ENCODE measurements around the gene FBXW11. TPM values are rescaled to one million over a fixed set of nuclear protein-coding genes. Genes with fewer than 3 reads are reported as not detected.

FBXW11 gene
- total RNA-seq, 2 experiments from 2014 or later: 60.5 to 61.2 TPM

DNA sequence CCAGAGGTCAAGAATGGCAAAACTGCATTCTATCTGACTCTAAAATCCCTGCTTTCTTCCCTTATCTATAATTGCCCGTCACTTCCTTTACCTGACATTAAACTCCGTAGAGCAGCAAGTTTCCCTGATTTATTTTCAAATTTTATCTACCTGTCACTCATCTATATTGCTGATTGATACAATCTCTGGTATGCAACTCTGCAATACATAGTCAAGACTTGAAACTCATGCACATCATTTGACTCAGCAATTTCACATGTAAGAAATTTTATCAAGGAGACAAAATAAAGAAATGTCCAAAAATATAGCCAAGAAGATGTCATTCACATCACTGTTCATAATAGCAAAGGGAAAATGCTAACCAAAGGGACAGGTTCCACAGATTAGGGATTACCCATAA lies 39.5 kb downstream of the FBXW11 start:
- ChIA-PET POLR2A (no interaction called here), CTCF (interaction anchor here (0.7 kb wide), 1 partner anchor 10 kb away, joined by 3 read pairs; no protein-coding TSS in a partner anchor)

DNA sequence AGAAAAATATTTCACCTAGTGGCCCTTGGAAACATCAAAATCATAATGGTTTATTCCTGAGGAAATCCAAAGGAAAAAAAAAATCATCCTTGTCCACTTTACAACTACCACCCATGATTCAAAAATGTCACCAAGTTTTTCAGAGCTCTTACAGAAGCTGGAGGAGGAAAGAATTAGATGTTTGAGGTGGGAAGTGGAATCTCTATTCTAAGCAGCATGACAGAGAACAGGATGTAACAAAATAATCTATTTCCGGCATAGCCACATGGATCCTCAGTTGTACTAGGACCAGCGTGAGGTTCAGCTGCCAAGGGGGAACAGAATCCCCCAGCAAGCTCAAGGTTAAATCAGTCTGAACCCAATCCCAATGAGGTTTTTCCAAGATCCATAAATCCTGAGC lies 40.2 kb downstream of the FBXW11 start:
- POLR2A ChIA-PET: no interaction called here
- CTCF ChIA-PET: no interaction called here

DNA sequence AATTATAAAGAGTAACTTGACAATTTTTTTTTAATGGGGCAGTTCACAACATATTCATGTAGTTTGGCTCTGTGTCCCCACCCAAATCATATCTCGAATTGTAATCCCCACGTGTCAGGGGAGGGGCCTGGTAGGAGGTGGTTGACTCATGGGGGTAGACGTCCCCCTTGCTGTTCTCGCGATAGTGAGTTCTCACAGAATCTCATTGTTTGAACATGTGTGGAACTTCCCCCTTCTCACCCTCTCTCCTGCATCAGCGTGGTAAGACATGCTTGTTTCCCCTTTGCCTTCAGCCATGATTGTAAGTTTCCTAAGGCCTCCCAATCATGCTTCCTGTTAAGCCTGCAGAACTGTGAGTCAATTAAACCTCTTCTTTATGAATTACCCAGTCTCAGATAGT lies 40.7 kb downstream of the FBXW11 start:
- POLR2A ChIA-PET: no interaction called here
- CTCF ChIA-PET: no interaction called here

DNA sequence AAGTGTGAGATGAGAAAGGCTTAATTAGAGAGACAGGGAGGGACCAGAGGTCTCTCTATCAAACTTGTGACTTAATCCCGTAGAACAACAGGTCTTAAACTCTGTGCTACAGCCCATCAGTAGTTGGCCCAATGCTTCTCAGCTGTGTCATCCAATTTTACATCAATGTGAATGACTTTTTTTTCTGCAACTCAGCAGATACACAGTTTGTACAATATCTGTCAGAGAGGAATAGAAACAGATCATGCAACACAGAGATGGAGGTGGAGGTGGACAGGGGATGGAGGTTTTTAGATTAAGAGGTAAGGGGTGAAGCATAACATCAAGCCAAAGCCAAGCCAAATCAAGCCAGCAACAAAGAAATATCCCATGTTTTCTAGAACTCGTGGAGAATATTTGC lies 43.0 kb downstream of the FBXW11 start:
- POLR2A ChIA-PET: no interaction called here
- CTCF ChIA-PET: interaction anchor here (1.1 kb wide), 1 partner anchor 12 kb away, joined by 3 read pairs; no protein-coding TSS in a partner anchor

DNA sequence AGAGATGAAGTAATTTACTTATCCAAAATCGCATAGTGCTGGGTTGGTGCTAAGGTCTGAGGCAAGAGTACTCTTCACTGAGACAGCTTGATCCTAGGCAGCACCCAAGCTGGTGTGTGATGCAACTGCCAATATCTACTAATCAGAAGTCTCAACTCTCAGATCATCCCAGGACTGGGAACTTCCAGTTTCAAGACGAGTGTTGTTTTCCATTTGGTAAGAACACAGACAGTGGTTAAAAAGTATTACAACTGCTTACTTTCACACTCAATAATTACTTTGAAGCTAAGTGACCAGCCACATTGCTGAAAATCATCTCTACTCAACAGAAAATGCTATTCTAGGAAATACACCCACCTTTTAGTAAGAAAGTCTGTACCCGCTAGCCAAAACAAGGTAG lies 45.3 kb downstream of the FBXW11 start:
- CTCF ChIA-PET: interaction anchor here (1.0 to 4.9 kb wide), 3 partner anchors 28 to 103 kb away, joined by 4 to 22 read pairs (median 4); partner anchors contain the start of gene FBXW11
- POLR2A ChIA-PET: interaction anchor here (0.6 to 1.7 kb wide), 3 partner anchors 42 to 287 kb away, joined by 3 to 8 read pairs (median 3); partner anchors contain the start of gene FBXW11

DNA sequence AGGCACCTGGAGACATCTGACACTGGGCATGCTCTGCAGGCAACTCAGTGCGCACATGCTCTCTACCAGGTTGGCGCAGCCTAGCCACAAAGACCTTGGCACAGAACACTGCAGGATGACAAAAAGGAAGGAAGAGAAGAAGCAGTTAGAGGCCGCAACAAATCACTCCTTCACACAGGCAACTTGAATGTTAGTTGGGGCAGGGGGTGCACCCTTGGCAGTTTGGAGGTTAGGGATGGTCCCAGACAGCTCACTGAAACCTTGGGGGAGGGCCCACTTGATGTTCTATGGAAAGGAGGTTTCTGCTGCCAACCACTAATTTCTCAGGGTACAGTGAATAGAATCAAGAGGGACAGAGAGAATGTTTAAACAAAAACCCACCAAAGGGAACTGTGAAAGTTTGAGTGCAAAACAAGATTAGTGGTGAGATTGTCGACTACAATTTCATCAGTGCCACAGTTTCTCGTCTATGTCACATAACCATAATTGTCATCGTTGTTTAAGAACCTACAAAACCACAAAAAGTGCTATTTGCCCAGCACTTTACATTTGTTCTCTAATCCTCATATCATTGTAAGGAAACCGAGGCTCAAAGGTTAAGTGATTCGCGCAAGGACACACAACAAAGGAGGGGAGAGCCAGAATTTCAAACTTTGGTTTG lies 48.7 kb downstream of the FBXW11 start:
- ChIA-PET POLR2A (interaction anchor here (1.7 kb wide), 1 partner anchor 50 kb away, joined by 5 read pairs; no protein-coding TSS in a partner anchor), CTCF (interaction anchor here (4.9 kb wide), 1 partner anchor 48 kb away, joined by 22 read pairs; the partner anchor contains the start of gene FBXW11)

DNA sequence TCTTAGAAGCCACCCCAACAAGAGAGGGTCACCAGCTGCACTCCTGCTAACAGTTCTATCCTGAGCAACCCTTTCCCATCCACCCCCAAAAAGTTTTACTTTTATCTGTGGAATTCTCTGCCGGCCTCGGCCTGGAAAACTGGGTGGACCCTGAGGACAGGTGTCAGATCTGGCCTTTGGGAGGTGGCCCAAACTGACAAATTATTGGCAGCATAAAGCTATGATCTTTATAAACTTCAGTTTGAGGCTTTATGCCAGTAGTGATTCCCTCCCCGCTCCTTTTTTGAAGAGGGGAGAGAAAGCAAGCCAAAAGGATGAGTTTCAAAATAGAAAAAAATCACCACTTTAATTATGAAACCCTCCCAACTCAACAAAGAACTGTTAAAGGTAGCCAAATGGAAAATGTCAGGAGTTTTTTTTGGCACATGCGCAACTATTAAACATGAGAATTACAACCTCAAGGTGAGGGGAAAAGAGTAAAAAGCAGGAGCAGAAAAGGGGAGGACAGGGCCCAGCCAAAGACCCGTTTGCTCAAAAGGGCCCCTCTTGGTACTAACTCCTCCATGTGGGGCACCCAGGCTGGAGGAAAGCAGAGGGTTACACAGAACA lies 49.4 kb downstream of the FBXW11 start:
- ChIA-PET POLR2A (no interaction called here), CTCF (interaction anchor here (0.6 kb wide), 1 partner anchor 10 kb away, joined by 3 read pairs; no protein-coding TSS in a partner anchor)

DNA sequence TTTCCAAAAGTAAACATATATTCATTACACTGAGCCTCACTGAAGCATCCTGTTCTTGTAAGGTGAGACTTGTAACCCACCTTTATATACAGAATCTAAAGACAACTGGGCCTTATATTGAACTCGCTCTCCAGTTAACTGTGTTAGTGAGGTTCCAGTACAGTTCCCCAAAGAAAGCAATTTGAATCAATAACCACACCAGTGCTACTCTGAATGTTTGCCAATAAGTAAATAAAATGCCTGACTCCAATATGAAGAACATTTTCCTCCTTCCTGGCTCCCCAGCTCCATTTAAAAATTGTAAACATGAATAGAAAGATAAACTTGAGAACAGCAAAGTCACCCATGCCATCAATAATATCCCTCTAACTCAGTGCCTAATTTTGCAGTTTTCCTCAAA lies 50.1 kb downstream of the FBXW11 start:
- CTCF ChIA-PET: interaction anchor here (0.6 to 0.7 kb wide), 2 partner anchors 11 to 51 kb away, joined by 3 to 4 read pairs; partner anchors contain the start of gene FBXW11
- POLR2A ChIA-PET: no interaction called here

DNA sequence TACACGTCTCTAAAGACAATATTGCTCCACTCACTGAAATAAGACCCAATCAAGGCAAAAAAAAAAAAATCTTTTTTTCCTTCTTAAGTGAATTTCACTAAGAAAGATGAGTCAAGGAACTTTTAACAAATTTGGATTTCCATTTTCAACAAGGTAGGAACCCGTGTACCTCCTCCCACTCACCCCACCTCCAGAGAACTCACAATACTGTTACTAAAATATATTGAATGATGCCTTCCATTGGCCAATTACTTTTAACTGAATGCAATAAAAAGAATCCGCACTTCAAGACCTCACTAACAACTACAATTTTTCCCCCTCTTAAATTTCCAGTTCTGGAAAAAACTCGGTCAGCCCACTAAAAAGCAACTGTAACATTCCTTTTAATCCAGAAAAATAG lies 50.7 kb downstream of the FBXW11 start:
- ChIA-PET CTCF (interaction anchor here (0.7 kb wide), 1 partner anchor 51 kb away, joined by 4 read pairs; the partner anchor contains the start of gene FBXW11), POLR2A (no interaction called here)

DNA sequence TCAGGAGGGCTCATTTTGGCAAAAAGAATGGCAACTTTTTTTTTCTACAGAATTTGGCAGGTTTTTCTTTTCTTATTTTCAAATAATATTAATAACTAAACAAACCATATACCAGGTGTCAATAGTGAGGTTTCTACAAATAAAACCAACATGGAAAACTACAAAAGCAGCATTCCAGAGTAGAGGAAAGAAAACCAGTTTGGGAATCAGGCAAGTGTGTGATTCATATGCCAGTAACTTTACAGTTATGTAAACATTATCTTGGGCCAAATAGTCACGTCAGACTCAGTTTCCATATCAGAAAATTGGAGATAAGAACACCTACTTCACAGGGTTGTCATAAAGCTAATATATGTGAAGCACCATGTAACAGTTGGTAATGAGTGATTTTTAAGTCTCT lies 51.7 kb downstream of the FBXW11 start:
- ChIA-PET CTCF (no interaction called here), POLR2A (no interaction called here)

DNA sequence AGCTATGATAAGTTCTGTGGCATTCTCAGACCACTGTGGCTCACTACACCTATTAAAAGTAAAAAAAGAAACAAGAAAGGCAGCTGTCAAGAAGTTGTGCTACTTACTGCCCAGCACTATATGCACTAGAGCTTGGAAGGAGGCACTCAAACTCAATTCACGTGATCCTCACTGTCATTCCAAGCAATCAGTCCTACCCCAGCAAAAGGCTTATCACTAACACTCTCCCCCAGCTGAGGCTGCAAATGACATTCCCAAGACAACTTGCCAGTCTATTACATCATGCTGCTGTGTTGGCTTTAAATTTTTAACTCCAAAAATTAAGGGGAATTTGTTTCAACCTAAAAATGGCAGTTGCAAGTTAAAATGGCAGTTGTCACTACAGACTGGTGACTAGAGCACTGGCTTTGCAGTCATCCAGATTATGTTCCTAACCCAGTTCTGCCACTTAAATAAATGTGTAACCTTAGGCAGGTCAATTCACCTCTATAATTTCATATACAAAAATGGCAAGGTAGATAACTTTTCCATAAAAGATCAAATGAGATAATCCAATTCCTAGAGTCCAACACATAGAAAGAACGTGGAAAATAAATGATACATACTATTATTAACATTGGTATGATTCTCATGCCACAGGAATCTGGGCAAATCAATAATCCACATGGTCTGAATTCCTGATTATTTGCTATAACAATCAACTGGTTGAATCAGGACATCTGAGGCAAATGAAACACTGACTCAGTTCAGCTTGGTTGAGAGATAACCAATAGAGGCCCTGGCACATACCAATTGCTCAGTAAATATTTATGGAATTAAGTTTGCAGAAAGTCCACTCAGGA lies 52.4 kb downstream of the FBXW11 start:
- ChIA-PET CTCF (no interaction called here), POLR2A (no interaction called here)

DNA sequence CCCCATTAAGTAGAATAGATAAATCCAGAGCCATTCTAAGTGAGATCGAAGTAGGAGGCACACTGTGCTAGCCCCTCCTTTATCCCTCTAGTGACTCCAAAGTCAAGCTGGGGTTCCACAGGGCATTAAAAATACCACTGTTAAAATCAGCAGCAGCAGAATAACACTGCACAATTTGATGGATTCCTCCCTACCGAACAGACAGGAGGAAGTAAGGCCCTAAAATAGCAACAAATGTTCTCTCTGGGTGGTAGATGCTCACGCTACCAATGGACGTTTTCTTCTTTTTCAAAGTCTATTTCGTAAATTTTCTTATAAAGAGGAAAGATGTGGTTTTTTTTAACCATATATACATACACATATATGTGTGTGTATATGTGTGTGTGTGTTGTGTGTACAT lies 54.4 kb downstream of the FBXW11 start:
- POLR2A ChIA-PET: no interaction called here
- CTCF ChIA-PET: interaction anchor here (0.5 to 1.1 kb wide), 2 partner anchors 11 to 160 kb away, joined by 3 read pairs; no protein-coding TSS in a partner anchor

DNA sequence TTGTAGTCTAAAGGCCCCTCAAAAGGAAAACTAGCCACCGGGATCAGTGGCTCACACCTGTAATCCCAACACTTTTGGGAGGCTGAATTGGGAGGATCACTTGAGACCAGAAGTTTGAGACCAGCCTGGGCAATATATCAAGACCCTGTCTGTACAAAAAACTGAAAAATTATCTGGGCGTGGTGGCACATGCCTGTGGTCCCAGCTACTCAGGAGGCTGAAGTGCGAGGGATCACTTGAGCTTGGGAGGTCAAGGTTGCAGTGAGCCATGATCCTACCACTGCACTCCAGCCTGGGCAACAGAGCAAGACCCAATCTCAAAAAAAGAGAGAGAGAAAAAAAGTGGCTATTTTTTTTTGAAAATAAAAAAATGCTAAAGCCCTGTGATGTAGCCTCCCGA lies 55.2 kb downstream of the FBXW11 start:
- ChIA-PET POLR2A (no interaction called here), CTCF (interaction anchor here (1.1 kb wide), 1 partner anchor 12 kb away, joined by 3 read pairs; no protein-coding TSS in a partner anchor)

DNA sequence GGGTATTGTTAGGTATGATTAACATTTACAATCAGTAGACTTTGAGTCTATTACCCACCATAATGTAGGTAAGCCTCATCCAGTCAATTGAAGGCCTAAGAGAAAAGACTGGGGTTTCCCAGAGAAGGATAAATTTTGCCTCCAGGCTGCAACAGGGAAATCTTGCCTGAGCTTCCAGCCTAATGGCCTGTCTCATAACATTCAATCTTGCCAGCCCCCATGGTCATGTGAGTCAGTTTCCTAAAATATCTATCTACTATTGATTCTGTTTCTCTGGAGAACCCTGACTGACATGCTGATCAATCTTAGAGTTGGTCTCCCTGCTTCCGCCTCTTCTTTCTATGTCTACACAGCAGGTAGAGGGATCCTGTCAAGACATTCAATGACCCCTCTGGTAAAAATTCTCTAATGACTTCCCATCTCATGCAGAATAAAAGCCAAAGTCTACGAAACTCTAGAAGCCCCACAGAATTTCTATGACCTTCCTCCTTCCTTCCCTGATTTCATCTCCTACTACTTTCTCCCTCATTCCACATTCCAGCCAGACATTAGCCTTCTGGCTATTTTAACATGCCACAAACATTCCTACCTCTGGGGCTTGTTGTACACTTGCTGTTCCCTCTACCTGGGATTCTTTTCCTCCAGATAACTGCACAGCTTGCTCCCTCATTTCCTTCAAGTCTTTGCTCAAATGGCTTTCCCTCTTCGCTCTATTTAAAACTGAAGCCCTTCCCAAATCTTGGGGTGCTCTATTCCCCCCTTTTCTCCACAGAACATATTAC lies 60.2 kb downstream of the FBXW11 start:
- ChIA-PET POLR2A (no interaction called here), CTCF (no interaction called here)

DNA sequence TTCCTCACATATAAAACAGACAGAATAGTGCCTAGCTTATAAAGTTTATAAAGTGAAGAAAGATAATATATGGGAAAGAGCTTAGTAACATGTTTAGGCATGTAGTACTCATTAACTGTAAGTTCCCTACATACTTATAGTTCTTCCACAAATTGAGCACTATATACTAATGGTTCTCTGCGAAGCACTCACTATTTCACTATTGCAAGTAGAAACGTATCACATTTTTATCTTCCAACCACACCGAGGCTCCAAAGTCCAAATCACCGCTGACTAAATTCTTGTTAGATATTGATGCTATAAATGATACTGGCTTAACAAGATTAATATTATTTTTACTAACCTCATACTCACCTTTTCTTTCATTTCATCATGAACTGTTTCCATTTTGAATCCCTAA lies 61.0 kb downstream of the FBXW11 start:
- ChIA-PET CTCF (interaction anchor here (0.6 kb wide), 1 partner anchor 13 kb away, joined by 3 read pairs; no protein-coding TSS in a partner anchor), POLR2A (no interaction called here)

DNA sequence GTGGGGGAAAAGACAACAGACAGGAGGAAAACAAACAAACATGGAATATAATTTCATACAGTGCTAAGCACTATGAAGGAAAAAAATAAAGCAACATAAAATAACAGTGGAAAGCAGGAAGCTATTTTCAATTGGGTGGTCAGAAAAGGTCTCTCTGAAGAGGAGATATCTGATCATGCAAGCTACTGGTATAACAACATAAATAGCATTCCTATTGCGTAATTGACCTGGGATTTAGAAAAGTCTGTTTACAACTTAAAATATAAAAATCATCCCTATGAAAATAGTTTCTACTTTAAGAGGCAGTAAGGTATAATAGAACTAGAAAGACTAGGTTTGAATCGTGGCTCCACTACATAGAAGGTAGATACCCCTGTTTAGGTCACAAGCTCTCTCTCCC lies 61.4 kb downstream of the FBXW11 start:
- POLR2A ChIA-PET: no interaction called here
- CTCF ChIA-PET: interaction anchor here (0.6 kb wide), 1 partner anchor 13 kb away, joined by 3 read pairs; no protein-coding TSS in a partner anchor

DNA sequence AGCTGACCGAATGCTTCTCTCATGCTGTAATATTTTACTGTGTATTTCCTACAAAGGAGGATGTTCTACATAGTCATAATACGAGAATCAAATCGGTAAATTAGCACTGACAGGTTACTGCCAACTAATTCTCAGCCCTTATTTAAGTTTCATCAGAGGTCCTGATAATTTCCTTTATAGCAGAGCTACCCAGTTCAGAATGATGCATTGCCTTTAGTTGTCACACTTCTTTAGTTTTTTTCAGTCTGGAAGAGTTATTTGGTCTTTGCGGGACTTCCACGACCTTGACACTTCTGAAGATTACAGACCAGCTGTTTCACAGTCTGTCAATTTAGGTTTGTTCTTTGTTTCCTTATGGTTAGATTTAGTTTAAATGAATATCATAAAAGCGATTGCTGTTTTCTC lies 64.3 kb downstream of the FBXW11 start:
- CTCF ChIA-PET: interaction anchor here (0.6 to 1.3 kb wide), 2 partner anchors 23 to 64 kb away, joined by 3 read pairs; partner anchors contain the start of gene FBXW11
- POLR2A ChIA-PET: interaction anchor here (1.2 kb wide), 1 partner anchor 64 kb away, joined by 5 read pairs; the partner anchor contains the start of gene FBXW11

DNA sequence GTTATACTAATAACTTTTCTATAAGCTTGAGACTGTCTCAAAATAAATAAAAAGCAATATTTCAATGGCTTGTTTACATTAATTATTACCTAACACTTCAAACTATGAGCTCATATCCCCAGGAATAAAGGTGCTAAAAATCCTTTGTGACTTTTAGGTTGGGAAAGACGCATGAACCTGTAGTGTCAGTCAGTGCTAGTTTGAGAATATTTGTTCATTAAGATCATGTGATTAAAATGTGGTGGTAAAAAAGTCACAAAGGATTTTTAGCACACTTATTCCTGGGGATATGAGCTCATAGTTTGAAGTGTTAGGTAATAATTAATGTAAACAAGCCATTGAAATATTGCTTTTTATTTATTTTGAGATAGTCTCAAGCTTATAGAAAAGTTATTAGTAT lies 64.8 kb downstream of the FBXW11 start:
- ChIA-PET CTCF (interaction anchor here (0.6 to 1.3 kb wide), 2 partner anchors 23 to 65 kb away, joined by 3 read pairs; partner anchors contain the start of gene FBXW11), POLR2A (interaction anchor here (1.2 kb wide), 1 partner anchor 65 kb away, joined by 5 read pairs; the partner anchor contains the start of gene FBXW11)

DNA sequence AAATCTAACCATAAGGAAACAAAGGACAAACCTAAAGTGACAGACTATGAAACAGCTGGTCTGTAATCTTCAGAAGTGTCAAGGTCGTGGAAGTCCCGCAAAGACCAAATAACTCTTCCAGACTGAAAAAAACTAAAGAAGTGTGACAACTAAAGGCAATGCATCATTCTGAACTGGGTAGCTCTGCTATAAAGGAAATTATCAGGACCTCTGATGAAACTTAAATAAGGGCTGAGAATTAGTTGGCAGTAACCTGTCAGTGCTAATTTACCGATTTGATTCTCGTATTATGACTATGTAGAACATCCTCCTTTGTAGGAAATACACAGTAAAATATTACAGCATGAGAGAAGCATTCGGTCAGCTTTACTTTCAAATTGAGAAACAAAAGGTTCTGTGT lies 65.2 kb downstream of the FBXW11 start:
- ChIA-PET CTCF (interaction anchor here (1.3 kb wide), 1 partner anchor 65 kb away, joined by 3 read pairs; the partner anchor contains the start of gene FBXW11), POLR2A (interaction anchor here (1.2 kb wide), 1 partner anchor 65 kb away, joined by 5 read pairs; the partner anchor contains the start of gene FBXW11)

Measured in activated CD8-positive, alpha-beta memory T cell treated with anti-CD3 and anti-CD28 coated beads for 36 hours (primary cell).